GM18498 (cell line): Measurements from ENCODE around the gene KIF15.
A peak's percentile ranks its signal among the peaks of the same experiment; 100 is the strongest.

ENCODE experiments used
- ATAC-seq: cut with Tn5 transposase; IDR thresholded peaks from one replicate; pipeline ENCODE4 v1.9.1; 2021; ENCODE audit warnings: mild to moderate bottlenecking, moderate library complexity; ENCODE audit not compliant: unreplicated experiment

KIF15 gene

GRCh38 chr3:44877333-44877732, 115.7 kb downstream of the KIF15 start:
- no peak for ATAC-seq

- no peak for ATAC-seq
Measured at GRCh38 chr3:44880284-44880683, 118.7 kb downstream of the KIF15 start.

GRCh38 chr3:44883213-44883955, 121.8 kb downstream of the KIF15 start:
- ATAC-seq, result no peak

- ATAC-seq, result no peak
Measured at GRCh38 chr3:44883999-44884431, 122.4 kb downstream of the KIF15 start.

- no peak for ATAC-seq
Measured at GRCh38 chr3:44885618-44886017, 124.0 kb downstream of the KIF15 start.

GRCh38 chr3:44886561-44886960, 125.0 kb downstream of the KIF15 start:
- no peak for ATAC-seq

- no peak for ATAC-seq
Measured at GRCh38 chr3:44887101-44887500, 125.5 kb downstream of the KIF15 start.

GRCh38 chr3:44890258-44890657, 128.7 kb downstream of the KIF15 start:
- no peak for ATAC-seq

GRCh38 chr3:44890852-44891251, 129.3 kb downstream of the KIF15 start:
- no peak for ATAC-seq

GRCh38 chr3:44892689-44893088, 131.1 kb downstream of the KIF15 start:
- ATAC-seq, result no peak

- ATAC-seq, result no peak
Measured at GRCh38 chr3:44893097-44893496, 131.5 kb downstream of the KIF15 start.

- ATAC-seq, result no peak
Measured at GRCh38 chr3:44894485-44894884, 132.9 kb downstream of the KIF15 start.

GRCh38 chr3:44896440-44896839, 134.8 kb downstream of the KIF15 start:
- peak; percentile 58 for ATAC-seq

GRCh38 chr3:44899683-44900367, 138.2 kb downstream of the KIF15 start:
- ATAC-seq, result no peak

GRCh38 chr3:44902628-44903027, 141.0 kb downstream of the KIF15 start:
- no peak for ATAC-seq
